ENCODE results near the gene C4orf46.

- TF ChIP-seq POLR2AphosphoS5 (IDR thresholded peaks at IDR 0.05) (peak; percentile 93 to 96), CTCF (IDR thresholded peaks at IDR 0.05) (peak in 5 of 6 experiments; percentile 71 to 87 (median 82))
Measured at GRCh38 chr4:158671915-158672806, 474 bp upstream of the C4orf46 start, which contains the start of gene ETFDH.
